Measurements from ENCODE around the gene IFT88. TPM values are rescaled to one million over a fixed set of nuclear protein-coding genes. Genes with fewer than 3 reads are reported as not detected.

Gene IFT88
- total RNA-seq, 1 donor from 2014 or later: 13.6 TPM

DNA sequence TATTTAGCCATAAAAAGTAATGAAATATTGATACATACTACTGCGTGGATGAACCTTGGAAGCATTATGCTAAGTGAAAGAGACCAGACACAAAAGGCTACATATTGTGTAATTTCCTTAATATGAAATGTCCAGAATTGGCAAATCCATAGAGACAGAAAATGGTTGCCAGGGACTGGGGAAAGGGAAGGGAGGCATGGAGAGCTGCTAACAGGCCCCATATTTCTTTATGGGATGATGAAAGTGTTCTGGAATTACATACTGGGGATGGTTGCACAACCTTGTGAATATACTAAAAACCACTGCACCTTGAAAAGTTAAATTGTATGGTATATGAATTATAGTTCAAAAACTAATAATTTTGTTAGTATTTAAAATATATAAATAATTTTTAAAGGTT lies 3.6 kb downstream of the IFT88 start:
- TF ChIP-seq, protein P1, sequence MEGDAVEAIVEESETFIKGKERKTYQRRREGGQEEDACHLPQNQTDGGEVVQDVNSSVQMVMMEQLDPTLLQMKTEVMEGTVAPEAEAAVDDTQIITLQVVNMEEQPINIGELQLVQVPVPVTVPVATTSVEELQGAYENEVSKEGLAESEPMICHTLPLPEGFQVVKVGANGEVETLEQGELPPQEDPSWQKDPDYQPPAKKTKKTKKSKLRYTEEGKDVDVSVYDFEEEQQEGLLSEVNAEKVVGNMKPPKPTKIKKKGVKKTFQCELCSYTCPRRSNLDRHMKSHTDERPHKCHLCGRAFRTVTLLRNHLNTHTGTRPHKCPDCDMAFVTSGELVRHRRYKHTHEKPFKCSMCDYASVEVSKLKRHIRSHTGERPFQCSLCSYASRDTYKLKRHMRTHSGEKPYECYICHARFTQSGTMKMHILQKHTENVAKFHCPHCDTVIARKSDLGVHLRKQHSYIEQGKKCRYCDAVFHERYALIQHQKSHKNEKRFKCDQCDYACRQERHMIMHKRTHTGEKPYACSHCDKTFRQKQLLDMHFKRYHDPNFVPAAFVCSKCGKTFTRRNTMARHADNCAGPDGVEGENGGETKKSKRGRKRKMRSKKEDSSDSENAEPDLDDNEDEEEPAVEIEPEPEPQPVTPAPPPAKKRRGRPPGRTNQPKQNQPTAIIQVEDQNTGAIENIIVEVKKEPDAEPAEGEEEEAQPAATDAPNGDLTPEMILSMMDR (IDR thresholded peaks at IDR 0.05): no peak
- intact Hi-C loops (cut with DNase I): no loop called here
- no peaks in the 10 kb centered on the region for H3K36me3 ChIP-seq
- H3K4me3 ChIP-seq: no peak overlapping the region
- H3K27me3 ChIP-seq: no peaks in the 10 kb centered on the region
- ATAC-seq (no peak), DNase-seq (no peak)
- H3K4me1 ChIP-seq: peaks cover 8% of the 10 kb centered on the region
- H3K9me3 ChIP-seq: no peaks in the 10 kb centered on the region
- H3K27ac ChIP-seq: no peak overlapping the region

GRCh38 chr13:20571676-20572075 lies 4.7 kb downstream of the IFT88 start:
- H3K4me3 ChIP-seq: no peak overlapping the region
- H3K36me3 ChIP-seq: no peaks in the 10 kb centered on the region
- DNase-seq (no peak), ATAC-seq (no peak)
- intact Hi-C loops (cut with DNase I): no loop called here
- H3K4me1 ChIP-seq: peaks cover 8% of the 10 kb centered on the region
- no peaks in the 10 kb centered on the region for H3K27me3 ChIP-seq
- TF ChIP-seq, protein P1 (IDR thresholded peaks at IDR 0.05): no peak
- no peaks in the 10 kb centered on the region for H3K9me3 ChIP-seq
- H3K27ac ChIP-seq: no peak overlapping the region

- DNase-seq (no peak), ATAC-seq (no peak)
- Histone ChIP-seq H3K9me3 (no peaks in the 10 kb centered on the region), H3K27ac (no peak overlapping the region), H3K36me3 (no peaks in the 10 kb centered on the region), H3K4me1 (peaks cover 3% of the 10 kb centered on the region), H3K27me3 (no peaks in the 10 kb centered on the region), H3K4me3 (no peak overlapping the region)
- intact Hi-C loops (cut with DNase I): no loop called here
- TF ChIP-seq, protein P1 (IDR thresholded peaks at IDR 0.05): no peak
Observed at GRCh38 chr13:20573186-20573585, 6.2 kb downstream of the IFT88 start.

- no peak overlapping the region for H3K4me3 ChIP-seq
- TF ChIP-seq, protein P1 (IDR thresholded peaks at IDR 0.05): no peak
- H3K4me1 ChIP-seq: no peaks in the 10 kb centered on the region
- no peaks in the 10 kb centered on the region for H3K9me3 ChIP-seq
- no peaks in the 10 kb centered on the region for H3K27me3 ChIP-seq
- DNase-seq (no peak), ATAC-seq (no peak)
- no peak overlapping the region for H3K27ac ChIP-seq
- no peaks in the 10 kb centered on the region for H3K36me3 ChIP-seq
- intact Hi-C loops (cut with DNase I): no loop called here
Observed at GRCh38 chr13:20573636-20574035, 6.7 kb downstream of the IFT88 start.

DNA sequence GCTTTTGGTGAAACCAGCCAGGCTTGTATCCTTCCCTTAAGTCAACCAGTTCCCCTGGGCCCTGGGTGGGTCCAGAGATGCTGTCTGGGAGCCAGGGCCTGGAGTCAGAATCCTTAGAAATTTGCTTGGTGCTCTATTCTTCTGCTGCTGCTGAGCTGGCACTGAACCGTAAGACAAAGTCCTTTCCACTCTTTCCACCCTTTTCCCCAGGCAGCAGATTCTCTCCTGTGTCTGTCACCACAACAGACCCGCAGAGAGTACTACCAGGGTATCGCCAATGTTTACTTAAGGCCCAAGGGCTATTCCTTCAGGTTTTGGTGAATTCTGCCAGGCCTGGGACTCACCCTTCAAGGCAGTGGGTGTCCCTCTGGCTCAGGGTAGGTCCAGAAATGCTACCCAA lies 12.2 kb downstream of the IFT88 start:
- intact Hi-C loops (cut with DNase I): no loop called here
- no peak overlapping the region for H3K27ac ChIP-seq
- H3K4me3 ChIP-seq: no peak overlapping the region
- no peaks in the 10 kb centered on the region for H3K36me3 ChIP-seq
- ATAC-seq (no peak), DNase-seq (no peak)
- H3K27me3 ChIP-seq: no peaks in the 10 kb centered on the region
- TF ChIP-seq, protein P1 (IDR thresholded peaks at IDR 0.05): no peak
- no peaks in the 10 kb centered on the region for H3K9me3 ChIP-seq
- no peaks in the 10 kb centered on the region for H3K4me1 ChIP-seq

DNA sequence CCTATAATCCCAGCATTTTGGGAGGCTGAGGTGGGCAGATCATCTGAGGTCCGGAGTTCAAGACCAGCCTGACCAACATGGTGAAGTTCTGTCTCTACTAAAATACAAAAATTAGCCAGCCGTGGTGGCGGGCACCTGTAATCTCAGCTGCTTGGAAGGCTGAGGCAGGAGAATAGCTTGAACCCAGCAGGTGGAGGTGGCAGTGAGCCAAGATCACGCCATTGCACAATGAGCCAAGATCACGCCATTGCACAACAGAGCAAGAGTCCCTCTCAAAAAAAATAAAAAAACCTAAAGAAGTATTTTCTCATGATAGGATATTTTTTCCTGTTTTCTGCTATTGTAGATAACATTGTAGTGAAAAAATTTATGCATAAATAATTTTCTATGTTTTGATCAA lies 13.3 kb downstream of the IFT88 start:
- TF ChIP-seq, protein P1 (IDR thresholded peaks at IDR 0.05): no peak
- H3K4me3 ChIP-seq: no peak overlapping the region
- H3K27ac ChIP-seq: no peak overlapping the region
- H3K4me1 ChIP-seq: no peaks in the 10 kb centered on the region
- no peaks in the 10 kb centered on the region for H3K36me3 ChIP-seq
- H3K27me3 ChIP-seq: no peaks in the 10 kb centered on the region
- intact Hi-C loops (cut with DNase I): no loop called here
- no peak for DNase-seq
- no peaks in the 10 kb centered on the region for H3K9me3 ChIP-seq
- ATAC-seq: no peak
